H9 (cell line): ENCODE measurements around the gene SETD7. TPM values are rescaled to one million over a fixed set of nuclear protein-coding genes. Genes with fewer than 3 reads are reported as not detected.

Source experiments
- DNase-seq: peaks from one replicate; pipeline ENCODE4 v3.0.0-alpha.2; 2017
- H2AFZ ChIP-seq: one replicate; pipeline ENCODE4 v1.6.1; 2013; ENCODE audit warnings: mild to moderate bottlenecking, low read length, control low read depth, moderate library complexity
- H2AK5ac ChIP-seq: 2 replicates; pipeline ENCODE4 v1.6.1; 2013; ENCODE audit warnings: low read length, control low read depth, mixed read lengths; ENCODE audit not compliant: insufficient read length
- H2BK120ac ChIP-seq: one replicate; pipeline ENCODE4 v1.6.1; 2013; ENCODE audit warnings: low read depth, mild to moderate bottlenecking, low read length, control low read depth, inconsistent platforms; ENCODE audit not compliant: poor library complexity, severe bottlenecking
- H2BK12ac ChIP-seq: 2 replicates; pipeline ENCODE4 v1.6.1; 2013; ENCODE audit warnings: low read length, control low read depth, mixed read lengths, low read depth; ENCODE audit not compliant: insufficient read length
- H2BK15ac ChIP-seq: 2 replicates; pipeline ENCODE4 v1.6.1; 2013; ENCODE audit warnings: low read depth, low read length, control low read depth
- H2BK20ac ChIP-seq: one replicate; pipeline ENCODE4 v1.6.1; 2013; ENCODE audit warnings: low read depth, mild to moderate bottlenecking, low read length, control low read depth, inconsistent platforms; ENCODE audit not compliant: poor library complexity, severe bottlenecking
- H2BK5ac ChIP-seq: 2 replicates; pipeline ENCODE4 v1.6.1; 2013; ENCODE audit warnings: low read length, control low read depth, mixed read lengths; ENCODE audit not compliant: insufficient read length
- H3K14ac ChIP-seq: 2 replicates; pipeline ENCODE4 v1.6.1; 2013; ENCODE audit warnings: low read length, control low read depth; ENCODE audit not compliant: insufficient read depth
- H3K18ac ChIP-seq: 2 replicates; pipeline ENCODE4 v1.6.1; 2013; ENCODE audit warnings: low read depth, mild to moderate bottlenecking, mixed read lengths, low read length, control low read depth; ENCODE audit not compliant: insufficient read length
- H3K23ac ChIP-seq: 2 replicates; pipeline ENCODE4 v1.6.1; 2013; ENCODE audit warnings: low read length, control low read depth, mixed read lengths, low read depth; ENCODE audit not compliant: insufficient read length
- H3K23me2 ChIP-seq: 2 replicates; pipeline ENCODE4 v1.6.1; 2013; ENCODE audit warnings: low read depth, mild to moderate bottlenecking, mixed read lengths, low read length, control low read depth; ENCODE audit not compliant: insufficient read length, poor library complexity, severe bottlenecking
- H3K27ac ChIP-seq: 2 replicates; pipeline ENCODE4 v1.5.1; 2013; ENCODE audit warnings: low read length, control low read depth, mixed read lengths, low read depth; ENCODE audit not compliant: insufficient read length
- H3K27me3 ChIP-seq: 2 replicates; pipeline ENCODE4 v1.6.1; 2013; ENCODE audit warnings: low read length, control low read depth, inconsistent platforms; ENCODE audit not compliant: insufficient read depth
- H3K4ac ChIP-seq: 2 replicates; pipeline ENCODE4 v1.6.1; 2013; ENCODE audit warnings: low read depth, mild to moderate bottlenecking, control low read depth, inconsistent platforms, low read length, moderate library complexity
- H3K4me1 ChIP-seq: 2 replicates; pipeline ENCODE4 v1.6.1; 2013; ENCODE audit warnings: low read length, control low read depth, inconsistent platforms; ENCODE audit not compliant: insufficient read depth
- H3K4me2 ChIP-seq: 2 replicates; pipeline ENCODE4 v1.6.1; 2013; ENCODE audit warnings: low read length, control low read depth, mixed read lengths; ENCODE audit not compliant: insufficient read length, insufficient read depth
- H3K56ac ChIP-seq: 2 replicates; pipeline ENCODE4 v1.6.1; 2013; ENCODE audit warnings: low read depth, mild to moderate bottlenecking, mixed read lengths, low read length, control low read depth; ENCODE audit not compliant: insufficient read length
- H3K79me1 ChIP-seq: 2 replicates; pipeline ENCODE4 v1.6.1; 2013; ENCODE audit warnings: low read depth, mild to moderate bottlenecking, moderate library complexity, low read length, control low read depth, inconsistent platforms; ENCODE audit not compliant: insufficient read depth, poor library complexity, severe bottlenecking
- H3K79me2 ChIP-seq: 2 replicates; pipeline ENCODE4 v1.6.1; 2013; ENCODE audit warnings: low read length, control low read depth, inconsistent platforms; ENCODE audit not compliant: insufficient read depth
- H3K9ac ChIP-seq: 2 replicates; pipeline ENCODE4 v1.6.1; 2013; ENCODE audit warnings: low read length, control low read depth, mixed read lengths; ENCODE audit not compliant: insufficient read length; ENCODE audit errors: extremely low read depth
- H3K9me3 ChIP-seq: one replicate; pipeline ENCODE4 v1.6.1; 2013; ENCODE audit warnings: low read depth, low read length, inconsistent platforms; ENCODE audit not compliant: control insufficient read depth
- H3T11ph ChIP-seq: one replicate; pipeline ENCODE4 v1.6.1; 2013; ENCODE audit warnings: mild to moderate bottlenecking, low read length, control low read depth, inconsistent platforms
- H4K20me1 ChIP-seq: one replicate; pipeline ENCODE4 v1.6.1; 2013; ENCODE audit not compliant: control insufficient read depth, insufficient read length, insufficient read depth
- H4K5ac ChIP-seq: 2 replicates; pipeline ENCODE4 v1.6.1; 2013; ENCODE audit warnings: low read depth, mild to moderate bottlenecking, mixed read lengths, low read length, control low read depth; ENCODE audit not compliant: insufficient read length
- H4K8ac ChIP-seq: replicated peaks from 2 replicates; pipeline ENCODE4 v1.6.1; 2013; ENCODE audit warnings: low read length, control low read depth, mixed read lengths, low read depth; ENCODE audit not compliant: insufficient read length
- H4K91ac ChIP-seq: 2 replicates; pipeline ENCODE4 v1.6.1; 2013; ENCODE audit warnings: low read depth, mild to moderate bottlenecking, moderate library complexity, mixed read lengths, low read length, control low read depth; ENCODE audit not compliant: insufficient read length
- H3K27ac Mint-ChIP-seq, 3 experiments: 2 replicates in 2 of 3; 3 replicates in 1 of 3; pipeline ENCODE4 v1.8.0; 2020 to 2021; ENCODE audit warnings: mixed read lengths in 3 of 3, mild to moderate bottlenecking in 1 of 3, moderate library complexity in 1 of 3
- H3K27me3 Mint-ChIP-seq: 2 replicates; pipeline ENCODE4 v1.8.0; 2021; ENCODE audit warnings: low read depth, mild to moderate bottlenecking, moderate library complexity, mixed read lengths
- H3K36me3 Mint-ChIP-seq, 3 experiments: 2 replicates in 2 of 3; 3 replicates in 1 of 3; pipeline ENCODE4 v1.8.0; 2020 to 2021; ENCODE audit warnings: low read depth in 3 of 3, mixed read lengths in 3 of 3; ENCODE audit not compliant: insufficient read depth in 1 of 3
- H3K4me1 Mint-ChIP-seq, 2 experiments: 2 replicates each; pipeline ENCODE4 v1.8.0; 2020; ENCODE audit warnings: mixed read lengths in 2 of 2
- H3K4me3 Mint-ChIP-seq, 2 experiments: 2 replicates in 1 of 2; 3 replicates in 1 of 2; pipeline ENCODE4 v1.8.0; 2020 to 2021; ENCODE audit warnings: mild to moderate bottlenecking in 2 of 2, mixed read lengths in 2 of 2, moderate library complexity in 1 of 2
- H3K9me3 Mint-ChIP-seq, 2 experiments: 2 replicates in 1 of 2; 3 replicates in 1 of 2; pipeline ENCODE4 v1.8.0; 2020; ENCODE audit warnings: mild to moderate bottlenecking in 2 of 2, mixed read lengths in 2 of 2, moderate library complexity in 1 of 2
- CTCF ChIP-seq: fragments of 200-600 bp; sonication (generic); conservative IDR thresholded peaks from 3 replicates; pipeline ENCODE4 v1.8.0; 2021; ENCODE audit warnings: antibody characterized with exemption, mild to moderate bottlenecking
- WGBS: extraction: QIAGEN DNeasy Blood & Tissue Kit; methylation state at CpG from one replicate; pipeline ENCODE4 v1.1.7; 2013; ENCODE audit warnings: missing lambda C conversion rate, low lambda C conversion rate, mixed read lengths; ENCODE audit not compliant: insufficient read length; ENCODE audit errors: extremely low coverage; 5-methylcytosine and 5-hydroxymethylcytosine counted together
- total RNA-seq: library from RNA; stranded (reverse); gene quantifications from 2 replicates; pipeline ENCODE4 v1.2.1, GENCODE V29; 2021

The SETD7 gene
- total RNA-seq, 1 experiment from 2014 or later, result 1.5 TPM

GRCh38 chr4:139453371-139454110 lies 102.5 kb downstream of the SETD7 start:
- no peak overlapping the region for H2BK15ac ChIP-seq

More at GRCh38 chr4:139453371-139454110, 102.5 kb downstream of the SETD7 start:
- peak overlapping the region; percentile 97 for H3K14ac ChIP-seq
- no peaks in the 10 kb centered on the region; the same call in 1 of the 2 replicates for H3K4me1 ChIP-seq
- Mint-ChIP-seq H3K27ac (peak overlapping the region; percentile 99), H3K36me3 (peaks cover 0 to 6% (median 4%) of the 10 kb centered on the region in 3 experiments; a peak in 5 of 7 replicates), H3K9me3 (0 out of 5 replicates have a peak, but pooled peaks cover 0 to 2% of the 10 kb centered on the region in 2 experiments), H3K4me1 (peaks cover 48 to 50% of the 10 kb centered on the region in 2 experiments), H3K4me3 (peak overlapping the region; percentile 96 to 99), H3K27me3 (no peaks in the 10 kb centered on the region)
- H3K23ac ChIP-seq, result no peak overlapping the region
- no peaks in the 10 kb centered on the region for H3K9me3 ChIP-seq
- H2AFZ ChIP-seq, result no peak overlapping the region
- H3K23me2 ChIP-seq, result peaks cover 15% of the 10 kb centered on the region
- H3K79me2 ChIP-seq, result peaks cover 22% of the 10 kb centered on the region; the same call in 1 of the 2 replicates
- no peak overlapping the region for H3K4ac ChIP-seq
- WGBS, result no CpG with 5 or more reads among the region's 76 CpGs
- H3K9ac ChIP-seq, result peak overlapping the region; percentile 80
- no peak overlapping the region for H4K91ac ChIP-seq
- peak overlapping the region; percentile 100 for H3K4me2 ChIP-seq
- H4K20me1 ChIP-seq, result no peaks in the 10 kb centered on the region
- H3K18ac ChIP-seq, result peak overlapping the region; percentile 70
- H2AK5ac ChIP-seq, result no peak overlapping the region
- peaks cover 3% of the 10 kb centered on the region for H3K79me1 ChIP-seq
- no peak overlapping the region for H2BK5ac ChIP-seq
- H4K5ac ChIP-seq, result no peak overlapping the region
- no peak overlapping the region for H3T11ph ChIP-seq
- H2BK12ac ChIP-seq, result no peak overlapping the region
- no peak overlapping the region for H2BK20ac ChIP-seq
- no peak overlapping the region for H2BK120ac ChIP-seq
- H3K27me3 ChIP-seq, result no peaks in the 10 kb centered on the region
- peak; percentile 97 for DNase-seq
- H3K56ac ChIP-seq, result no peak overlapping the region
- H4K8ac ChIP-seq, result peak overlapping the region; percentile 10
- H3K27ac ChIP-seq, result peak overlapping the region; percentile 51
- no peak; the same call in 2 of the 3 replicates for TF ChIP-seq CTCF
